Neural progenitor cell (in vitro differentiated cells): ENCODE measurements around the gene ARL6IP5.

ENCODE experiments used
- CTCF ChIP-seq: fragments of 200-600 bp; sonication (generic); IDR thresholded peaks from 2 replicates; pipeline ENCODE4 v1.5.1; 2017; ENCODE audit warnings: antibody characterized with exemption, mild to moderate bottlenecking
- EZH2 ChIP-seq: fragments of 200-600 bp; sonication (generic); IDR thresholded peaks from 2 replicates; pipeline ENCODE4 v1.6.1; 2017; ENCODE audit warnings: antibody characterized with exemption, mild to moderate bottlenecking, moderate library complexity
- EZH2phosphoT487 ChIP-seq: fragments of 200-600 bp; sonication (generic); IDR thresholded peaks from 2 replicates; pipeline ENCODE4 v1.6.1; 2017; ENCODE audit warnings: antibody characterized with exemption

GRCh38 chr3:69051756-69052471 is 32.8 kb upstream of the ARL6IP5 start, which contains the start of gene TMF1:
- TF ChIP-seq EZH2 (no peak), CTCF (no peak), EZH2phosphoT487 (no peak)
